Amygdala (tissue), 56 donors: Measurements from ENCODE around the gene JMJD7.

ENCODE experiments used
- DNase-seq, 56 donors: peaks; one replicate each; lab custom pipeline; 2025; lab: John Stamatoyannopoulos, UW

The JMJD7 gene

GRCh38 chr15:41798607-41799487, 29.0 kb upstream of the JMJD7 start:
- no peak for DNase-seq

- no peak for DNase-seq
Observed at GRCh38 chr15:41799488-41799805, 28.4 kb upstream of the JMJD7 start.

GRCh38 chr15:41801185-41801584, 26.7 kb upstream of the JMJD7 start:
- DNase-seq = no peak

- no peak for DNase-seq
Observed at GRCh38 chr15:41801850-41802455, 25.9 kb upstream of the JMJD7 start.

GRCh38 chr15:41804361-41804760, 23.5 kb upstream of the JMJD7 start:
- DNase-seq = no peak

GRCh38 chr15:41804916-41805666, 22.8 kb upstream of the JMJD7 start:
- no peak for DNase-seq

GRCh38 chr15:41805711-41806110, 22.2 kb upstream of the JMJD7 start:
- no peak for DNase-seq

GRCh38 chr15:41806291-41807181, 21.4 kb upstream of the JMJD7 start:
- DNase-seq = peak in 1 of 56 donors; percentile 17

GRCh38 chr15:41809121-41809520, 18.8 kb upstream of the JMJD7 start:
- DNase-seq = no peak

- DNase-seq = peak in 1 of 56 donors; percentile 27
Observed at GRCh38 chr15:41809526-41810220, 18.2 kb upstream of the JMJD7 start.

- DNase-seq = no peak
Observed at GRCh38 chr15:41810651-41811431, 17.1 kb upstream of the JMJD7 start.

GRCh38 chr15:41811432-41812195, 16.3 kb upstream of the JMJD7 start:
- peak in 53 of 56 donors; percentile 16 to 94 (median 63) for DNase-seq

- DNase-seq = no peak
Observed at GRCh38 chr15:41812820-41813375, 15.0 kb upstream of the JMJD7 start.

- DNase-seq = no peak
Observed at GRCh38 chr15:41813426-41813825, 14.5 kb upstream of the JMJD7 start.

- DNase-seq = no peak
Observed at GRCh38 chr15:41814534-41814933, 13.4 kb upstream of the JMJD7 start.

GRCh38 chr15:41816788-41817187, 11.1 kb upstream of the JMJD7 start:
- DNase-seq = no peak

- DNase-seq = no peak
Observed at GRCh38 chr15:41817327-41817726, 10.6 kb upstream of the JMJD7 start.

GRCh38 chr15:41817781-41818180, 10.1 kb upstream of the JMJD7 start:
- no peak for DNase-seq
